A549 (cell line): ENCODE measurements around the gene RSF1. TPM values are rescaled to one million over a fixed set of nuclear protein-coding genes. Genes with fewer than 3 reads are reported as not detected.
A peak's percentile ranks its signal among the peaks of the same experiment; 100 is the strongest.

ENCODE experiments used
- ATAC-seq, 2 experiments: fragments of 200-7000 bp in 1 of 2; fragments of >200 bp in 1 of 2; cut with Nextera tagmentation in 1 of 2; cut with Tn5 transposase in 1 of 2; 3 replicates each; pipeline versions ENCODE4 v1.8.0 to v1.9.1; 2018 to 2020; ENCODE audit warnings: mild to moderate bottlenecking in 1 of 2, moderate library complexity in 1 of 2
- CTCF ChIA-PET: fragments of 300-600 bp; sonication (Branson Sonifier 250); formaldehyde crosslinking; extraction: SDS; loops from one replicate; lab custom pipeline; 2021; ENCODE audit warnings: antibody characterized with exemption, inconsistent platforms; lab: Yijun Ruan, JAX
- POLR2A ChIA-PET: fragments of 350-600 bp; formaldehyde crosslinking; extraction: SDS; loops from one replicate; lab custom pipeline; 2021; ENCODE audit warnings: antibody characterized with exemption, inconsistent platforms; lab: Yijun Ruan, JAX
- DNase-seq, 2 experiments: peaks; one replicate each; pipeline versions ENCODE4 v3.0.0 to v3.0.0-alpha.2; 2011 to 2016; ENCODE audit warnings: low read depth in 1 of 2, low spot score in 1 of 2
- FAIRE-seq: peaks from 2 replicates; lab custom pipeline; 2011; peaks lifted over from hg19 to GRCh38; lab: Jason Lieb, UNC
- H3K27ac ChIP-seq, 2 experiments: fragments of >200 bp; sonication (Bioruptor Twin); formaldehyde crosslinking; 3 replicates each; pipeline ENCODE4 v1.5.1; 2016 to 2017
- H3K4me1 ChIP-seq: fragments of >200 bp; sonication (Bioruptor Twin); formaldehyde crosslinking; 3 replicates; pipeline ENCODE4 v1.6.1; 2016
- H3K4me2 ChIP-seq: fragments of >200 bp; sonication (Bioruptor Twin); formaldehyde crosslinking; 3 replicates; pipeline ENCODE4 v1.6.1; 2016
- H3K4me3 ChIP-seq: fragments of >200 bp; sonication (Bioruptor Twin); formaldehyde crosslinking; 3 replicates; pipeline ENCODE4 v1.5.1; 2016
- H3K9me3 ChIP-seq: fragments of >200 bp; sonication (Bioruptor Twin); formaldehyde crosslinking; 3 replicates; pipeline ENCODE4 v1.6.1; 2016
- CEBPB ChIP-seq, 2 experiments: fragments of >200 bp in 1 of 2; sonication (Bioruptor Twin) in 1 of 2; formaldehyde crosslinking in 1 of 2; IDR thresholded peaks; 2 replicates each; pipeline ENCODE4 v1.6.1; 2012 to 2016
- CHD2 ChIP-seq: fragments of 150-350 bp; IDR thresholded peaks from 2 replicates; pipeline ENCODE4 v1.6.1; 2014; ENCODE audit warnings: low read length; ENCODE audit not compliant: partially characterized antibody
- EHF ChIP-seq: fragments of 250-450 bp; sonication (Bioruptor Pico); IDR thresholded peaks from 2 replicates; pipeline ENCODE4 v1.5.0; 2020; ENCODE audit warnings: mild to moderate bottlenecking
- EHMT2 ChIP-seq: fragments of 200-600 bp; sonication (generic); IDR thresholded peaks from 2 replicates; pipeline ENCODE4 v1.6.1; 2016; ENCODE audit warnings: antibody characterized with exemption, low read depth, mild to moderate bottlenecking, moderate library complexity
- EP300 ChIP-seq, 2 experiments: fragments of >200 bp; sonication (Bioruptor Twin); formaldehyde crosslinking; IDR thresholded peaks; 2 replicates in 1 of 2; 3 replicates in 1 of 2; pipeline ENCODE4 v1.6.1; 2016 to 2017
- ESRRA ChIP-seq: fragments of 150-350 bp; IDR thresholded peaks from 2 replicates; pipeline ENCODE4 v1.6.1; 2014; ENCODE audit warnings: mild to moderate bottlenecking, low read length, borderline replicate concordance
- HDAC2 ChIP-seq: fragments of 200-600 bp; sonication (generic); IDR thresholded peaks from 2 replicates; pipeline ENCODE4 v1.6.1; 2016
- HMGXB4 ChIP-seq: fragments of 250-450 bp; sonication (Bioruptor Pico); IDR thresholded peaks from 2 replicates; pipeline ENCODE4 v1.5.0; 2021; ENCODE audit warnings: mild to moderate bottlenecking, moderate library complexity, borderline replicate concordance
- HOXA7 ChIP-seq: fragments of 250-450 bp; sonication (Bioruptor Pico); IDR thresholded peaks from 2 replicates; pipeline ENCODE4 v1.5.0; 2020; ENCODE audit warnings: mild to moderate bottlenecking, moderate library complexity
- HOXB13 ChIP-seq: fragments of 250-450 bp; sonication (Bioruptor Pico); IDR thresholded peaks from 2 replicates; pipeline ENCODE4 v1.5.0; 2020; ENCODE audit warnings: low read depth, mild to moderate bottlenecking, moderate library complexity
- JUN ChIP-seq, 2 experiments: fragments of >200 bp; sonication (Bioruptor Twin); formaldehyde crosslinking; IDR thresholded peaks; 2 replicates in 1 of 2; 3 replicates in 1 of 2; pipeline ENCODE4 v1.6.1; 2016 to 2017
- JUNB ChIP-seq: fragments of >200 bp; sonication (Bioruptor Twin); formaldehyde crosslinking; IDR thresholded peaks from 2 replicates; pipeline ENCODE4 v1.6.1; 2016
- MAZ ChIP-seq: fragments of 150-350 bp; IDR thresholded peaks from 2 replicates; pipeline ENCODE4 v1.6.1; 2014; ENCODE audit warnings: antibody characterized with exemption, low read depth, low read length, borderline replicate concordance
- MYC ChIP-seq: IDR thresholded peaks from 2 replicates; pipeline ENCODE4 v1.6.1; 2012; ENCODE audit warnings: mild to moderate bottlenecking, inconsistent platforms, low read length, improper control_type of control experiment, borderline replicate concordance
- NPAS2 ChIP-seq: fragments of 250-450 bp; sonication (Bioruptor Pico); IDR thresholded peaks from 2 replicates; pipeline ENCODE4 v1.8.0; 2022; ENCODE audit warnings: mild to moderate bottlenecking, moderate library complexity, borderline replicate concordance
- NR3C1 ChIP-seq: fragments of >200 bp; sonication (Bioruptor Twin); formaldehyde crosslinking; IDR thresholded peaks from 3 replicates; pipeline ENCODE4 v1.6.1; 2017
- POLR2A ChIP-seq: IDR thresholded peaks from 2 replicates; pipeline ENCODE4 v1.6.1; 2012; ENCODE audit warnings: mild to moderate bottlenecking, low read length
- POLR2AphosphoS2 ChIP-seq: conservative IDR thresholded peaks from 2 replicates; pipeline ENCODE4 v1.6.1; 2012; ENCODE audit warnings: low read length, improper control_type of control experiment, inconsistent platforms
- RAD21 ChIP-seq, 2 experiments: fragments of >200 bp in 1 of 2; sonication (Bioruptor Twin) in 1 of 2; formaldehyde crosslinking in 1 of 2; IDR thresholded peaks in 1 of 2; conservative IDR thresholded peaks in 1 of 2; 2 replicates in 1 of 2; 3 replicates in 1 of 2; pipeline ENCODE4 v1.6.1; 2012 to 2018; ENCODE audit warnings: inconsistent platforms in 1 of 2
- RARB ChIP-seq: fragments of 250-450 bp; sonication (Bioruptor Pico); IDR thresholded peaks from 2 replicates; pipeline ENCODE4 v1.8.0; 2021; ENCODE audit warnings: mild to moderate bottlenecking, moderate library complexity
- RCOR1 ChIP-seq: fragments of 150-350 bp; IDR thresholded peaks from 2 replicates; pipeline ENCODE4 v1.6.1; 2014; ENCODE audit warnings: antibody characterized with exemption, low read length, low read depth
- RFX5 ChIP-seq: fragments of 450-650 bp; IDR thresholded peaks from 2 replicates; pipeline ENCODE4 v1.7.1; 2014; ENCODE audit warnings: antibody characterized with exemption, mild to moderate bottlenecking, moderate library complexity
- RNF2 ChIP-seq: fragments of 200-600 bp; sonication (generic); IDR thresholded peaks from 2 replicates; pipeline ENCODE4 v1.6.1; 2016; ENCODE audit warnings: low read depth, mild to moderate bottlenecking, antibody characterized with exemption, moderate library complexity, borderline replicate concordance
- SMC3 ChIP-seq: fragments of >200 bp; sonication (Bioruptor Twin); formaldehyde crosslinking; IDR thresholded peaks from 3 replicates; pipeline ENCODE4 v1.6.1; 2018; ENCODE audit warnings: inconsistent platforms
- SREBF2 ChIP-seq: fragments of 450-650 bp; IDR thresholded peaks from 2 replicates; pipeline ENCODE4 v1.6.1; 2014; ENCODE audit warnings: mild to moderate bottlenecking, moderate library complexity
- TP53 ChIP-seq: fragments of 250-450 bp; sonication (Bioruptor Pico); IDR thresholded peaks from 2 replicates; pipeline ENCODE4 v1.5.0; 2021; ENCODE audit warnings: mild to moderate bottlenecking, moderate library complexity
- ZNF302 ChIP-seq: fragments of 250-450 bp; sonication (Bioruptor Pico); IDR thresholded peaks from 2 replicates; pipeline ENCODE4 v1.9.0; 2021; ENCODE audit warnings: inconsistent platforms, mild to moderate bottlenecking, moderate library complexity
- ZSCAN20 ChIP-seq: fragments of 250-450 bp; sonication (Bioruptor Pico); IDR thresholded peaks from 2 replicates; pipeline ENCODE4 v1.8.0; 2022; ENCODE audit warnings: mild to moderate bottlenecking, moderate library complexity
- WGBS: methylation state at CpG from one replicate; pipeline ENCODE4 v1.1.6; 2017; ENCODE audit errors: missing lambda C conversion rate; 5-methylcytosine and 5-hydroxymethylcytosine counted together
- polyA plus RNA-seq, 4 experiments: library from polyadenylated mRNA; depleted of rRNA in 3 of 4; stranded (reverse); fragments of >200 nt; fragmentation: RNase III in 1 of 4; extraction: RNeasy Plus Mini Kit Qiagen cat#74134 plus additional on column Dnase treatment in 1 of 4; gene quantifications; 2 replicates in 3 of 4; 3 replicates in 1 of 4; pipeline ENCODE4 v1.2.3, GENCODE V29; 2011 to 2017
- TF ChIP-seq, protein P1 (sequence below): fragments of 200-600 bp; sonication (generic); IDR thresholded peaks from 2 replicates; pipeline ENCODE4 v1.6.1; 2016; ENCODE audit warnings: antibody characterized with exemption, mild to moderate bottlenecking, moderate library complexity
- TF ChIP-seq, protein P2 (sequence below): fragments of >200 bp; sonication (Bioruptor Twin); formaldehyde crosslinking; IDR thresholded peaks from 2 replicates; pipeline ENCODE4 v1.6.1; 2016

Gene RSF1
- polyA plus RNA-seq, 2 of the 4 experiments (the other 2 are of a cell fraction) = 18.8 to 29.6 TPM

- ATAC-seq = no peak
- ChIA-PET CTCF (no interaction called here), POLR2A (no interaction called here)
- peaks cover 6% of the 10 kb centered on the region; the same call in 1 of the 3 replicates for H3K4me1 ChIP-seq
- H3K4me3 ChIP-seq = no peak overlapping the region
- DNase-seq = no peak
- H3K4me2 ChIP-seq = no peak overlapping the region
- no peak for FAIRE-seq
- 93% methylated on average over 3 of the region's 3 CpGs for WGBS
- no peak for TF ChIP-seq HOXB13 (CRISPR knock-in tag)
- TF ChIP-seq EP300 (IDR thresholded peaks at IDR 0.05) = no peak
- TF ChIP-seq NR3C1 = no peak
- TF ChIP-seq CEBPB (IDR thresholded peaks at IDR 0.05) = no peak
- TF ChIP-seq ESRRA = no peak
- no peak for TF ChIP-seq POLR2A
- no peak for TF ChIP-seq ZSCAN20 (CRISPR knock-in tag)
- TF ChIP-seq ZNF302 (CRISPR knock-in tag) = no peak
- no peak for TF ChIP-seq HDAC2
- TF ChIP-seq RNF2 = no peak
- TF ChIP-seq, protein P1, sequence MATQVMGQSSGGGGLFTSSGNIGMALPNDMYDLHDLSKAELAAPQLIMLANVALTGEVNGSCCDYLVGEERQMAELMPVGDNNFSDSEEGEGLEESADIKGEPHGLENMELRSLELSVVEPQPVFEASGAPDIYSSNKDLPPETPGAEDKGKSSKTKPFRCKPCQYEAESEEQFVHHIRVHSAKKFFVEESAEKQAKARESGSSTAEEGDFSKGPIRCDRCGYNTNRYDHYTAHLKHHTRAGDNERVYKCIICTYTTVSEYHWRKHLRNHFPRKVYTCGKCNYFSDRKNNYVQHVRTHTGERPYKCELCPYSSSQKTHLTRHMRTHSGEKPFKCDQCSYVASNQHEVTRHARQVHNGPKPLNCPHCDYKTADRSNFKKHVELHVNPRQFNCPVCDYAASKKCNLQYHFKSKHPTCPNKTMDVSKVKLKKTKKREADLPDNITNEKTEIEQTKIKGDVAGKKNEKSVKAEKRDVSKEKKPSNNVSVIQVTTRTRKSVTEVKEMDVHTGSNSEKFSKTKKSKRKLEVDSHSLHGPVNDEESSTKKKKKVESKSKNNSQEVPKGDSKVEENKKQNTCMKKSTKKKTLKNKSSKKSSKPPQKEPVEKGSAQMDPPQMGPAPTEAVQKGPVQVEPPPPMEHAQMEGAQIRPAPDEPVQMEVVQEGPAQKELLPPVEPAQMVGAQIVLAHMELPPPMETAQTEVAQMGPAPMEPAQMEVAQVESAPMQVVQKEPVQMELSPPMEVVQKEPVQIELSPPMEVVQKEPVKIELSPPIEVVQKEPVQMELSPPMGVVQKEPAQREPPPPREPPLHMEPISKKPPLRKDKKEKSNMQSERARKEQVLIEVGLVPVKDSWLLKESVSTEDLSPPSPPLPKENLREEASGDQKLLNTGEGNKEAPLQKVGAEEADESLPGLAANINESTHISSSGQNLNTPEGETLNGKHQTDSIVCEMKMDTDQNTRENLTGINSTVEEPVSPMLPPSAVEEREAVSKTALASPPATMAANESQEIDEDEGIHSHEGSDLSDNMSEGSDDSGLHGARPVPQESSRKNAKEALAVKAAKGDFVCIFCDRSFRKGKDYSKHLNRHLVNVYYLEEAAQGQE = no peak
- TF ChIP-seq RCOR1 = no peak
- no peak for TF ChIP-seq EHMT2
- TF ChIP-seq, protein P2, sequence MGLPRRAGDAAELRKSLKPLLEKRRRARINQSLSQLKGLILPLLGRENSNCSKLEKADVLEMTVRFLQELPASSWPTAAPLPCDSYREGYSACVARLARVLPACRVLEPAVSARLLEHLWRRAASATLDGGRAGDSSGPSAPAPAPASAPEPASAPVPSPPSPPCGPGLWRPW = no peak
- TF ChIP-seq RAD21 (conservative IDR thresholded peaks at IDR 0.05 in 1 of 2, IDR thresholded peaks at IDR 0.05 in 1 of 2) = no peak
- no peak for TF ChIP-seq CHD2
- H3K9me3 ChIP-seq = no peaks in the 10 kb centered on the region
- H3K27ac ChIP-seq = no peak overlapping the region
Measured at GRCh38 chr11:77677138-77677537, 143.4 kb downstream of the RSF1 start.

- ChIA-PET POLR2A (interaction anchor here (0.6 kb wide), 1 partner anchor 193 kb away, joined by 4 read pairs; no protein-coding TSS in a partner anchor), CTCF (no interaction called here)
- ATAC-seq (peak; percentile 76 to 84; a peak in 4 of 6 replicates), DNase-seq (peak in 1 of 2 experiments; percentile 63), FAIRE-seq (no peak)
- 85% methylated on average over 1 of the region's 1 CpG for WGBS
- Histone ChIP-seq H3K4me3 (no peak overlapping the region), H3K27ac (peak overlapping the region; percentile 29 to 30; a peak in 2 of 6 replicates), H3K9me3 (no peaks in the 10 kb centered on the region), H3K4me1 (peaks cover 37% of the 10 kb centered on the region), H3K4me2 (peak overlapping the region; percentile 8)
- TF ChIP-seq, protein P2 = no peak
- no peak for TF ChIP-seq CHD2
- no peak for TF ChIP-seq JUN (IDR thresholded peaks at IDR 0.05)
- TF ChIP-seq POLR2AphosphoS2 = no peak
- TF ChIP-seq SREBF2 = no peak
- TF ChIP-seq MYC = no peak
- no peak for TF ChIP-seq NPAS2 (CRISPR knock-in tag)
- no peak for TF ChIP-seq NR3C1
- TF ChIP-seq ESRRA = no peak
- TF ChIP-seq SMC3 = no peak
- no peak for TF ChIP-seq TP53 (CRISPR knock-in tag)
- TF ChIP-seq RFX5 = no peak
- no peak for TF ChIP-seq HOXA7 (CRISPR knock-in tag)
- TF ChIP-seq MAZ = no peak
- TF ChIP-seq HMGXB4 (CRISPR knock-in tag) = no peak
- TF ChIP-seq JUNB = no peak
- TF ChIP-seq EHF = no peak
- TF ChIP-seq POLR2A = no peak
- TF ChIP-seq RARB (CRISPR knock-in tag) = no peak
Measured at GRCh38 chr11:77672264-77672663, 148.3 kb downstream of the RSF1 start.
